CMK (cell line): ENCODE data around the gene NDST4.

Experiments used
- DNase-seq: peaks from one replicate; pipeline ENCODE4 v3.0.0-alpha.2; 2010; ENCODE audit warnings: low read depth

NDST4 gene

DNA sequence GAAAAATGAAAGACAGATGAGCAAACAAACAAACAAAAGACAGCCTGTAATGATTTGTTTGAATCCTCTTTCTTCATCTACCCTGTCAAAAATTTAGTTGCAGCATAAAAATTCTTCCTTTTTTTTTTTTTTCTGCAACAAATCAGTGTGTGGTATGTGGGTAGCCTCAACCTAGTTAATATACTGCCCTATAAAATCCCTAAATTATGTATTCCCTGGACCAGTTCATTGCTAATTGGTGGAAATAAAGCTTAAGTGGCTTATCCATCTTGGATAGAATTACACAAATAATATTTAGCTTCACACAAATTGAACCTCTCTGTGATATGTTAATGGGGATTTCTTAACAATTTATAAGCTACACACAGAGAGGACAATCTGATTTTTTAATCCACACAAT lies 208.4 kb downstream of the NDST4 start:
- DNase-seq, result no peak

DNA sequence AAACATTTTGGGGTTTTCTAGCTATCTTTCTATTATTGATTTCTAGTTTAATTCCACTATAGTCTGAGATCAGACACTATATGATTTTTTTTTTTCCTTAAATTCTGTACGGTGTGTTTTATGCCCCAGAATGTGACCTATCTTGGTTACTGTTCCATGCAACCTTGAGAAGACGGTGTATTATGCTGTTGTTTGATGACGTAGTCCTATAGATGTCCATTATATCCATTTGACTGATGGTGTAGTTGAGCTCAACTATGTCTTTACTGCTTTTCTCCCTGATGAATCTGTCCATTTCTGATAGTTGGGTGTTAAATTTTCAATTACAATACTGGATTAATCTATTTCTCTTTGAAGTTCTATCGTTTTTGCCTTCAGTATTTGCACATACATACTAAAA lies 212.5 kb downstream of the NDST4 start:
- no peak for DNase-seq

DNA sequence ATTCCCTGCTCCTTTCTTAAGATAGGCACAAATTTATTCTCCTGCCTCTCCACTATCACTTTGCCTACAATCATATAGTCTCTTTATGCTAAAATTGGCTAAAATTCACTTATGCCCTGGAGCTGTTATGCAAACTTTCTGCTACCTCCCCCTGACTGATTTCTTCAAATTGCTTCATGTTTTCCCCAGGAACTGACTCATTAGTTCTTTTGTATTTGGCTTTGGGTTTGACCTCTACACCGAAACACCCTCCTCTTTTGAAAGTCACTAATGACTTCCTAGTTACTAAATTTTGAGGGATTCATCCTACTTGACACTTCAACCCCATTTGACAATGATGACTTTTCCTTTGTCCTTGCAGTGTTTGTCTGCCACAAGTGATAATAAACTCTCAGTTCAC lies 222.6 kb downstream of the NDST4 start:
- no peak for DNase-seq

DNA sequence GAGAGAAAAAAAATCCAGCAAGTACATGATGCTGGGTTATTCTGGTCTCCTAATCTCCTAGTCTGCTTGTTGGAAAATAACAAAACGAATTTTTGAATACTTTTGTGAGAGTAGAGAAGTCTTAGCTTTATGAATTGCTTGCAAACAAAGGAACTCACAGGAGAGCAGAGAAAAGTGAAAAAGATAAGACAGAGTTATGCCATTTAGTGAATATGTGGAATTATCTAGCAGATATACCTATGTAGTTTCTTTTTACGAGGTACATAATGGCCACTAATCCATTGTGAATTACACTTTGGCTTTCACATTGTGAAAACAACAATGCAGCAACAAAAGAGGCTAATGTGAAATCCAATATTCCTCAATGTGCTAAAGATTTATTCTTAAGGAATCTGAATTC lies 226.7 kb downstream of the NDST4 start:
- DNase-seq, result no peak

DNA sequence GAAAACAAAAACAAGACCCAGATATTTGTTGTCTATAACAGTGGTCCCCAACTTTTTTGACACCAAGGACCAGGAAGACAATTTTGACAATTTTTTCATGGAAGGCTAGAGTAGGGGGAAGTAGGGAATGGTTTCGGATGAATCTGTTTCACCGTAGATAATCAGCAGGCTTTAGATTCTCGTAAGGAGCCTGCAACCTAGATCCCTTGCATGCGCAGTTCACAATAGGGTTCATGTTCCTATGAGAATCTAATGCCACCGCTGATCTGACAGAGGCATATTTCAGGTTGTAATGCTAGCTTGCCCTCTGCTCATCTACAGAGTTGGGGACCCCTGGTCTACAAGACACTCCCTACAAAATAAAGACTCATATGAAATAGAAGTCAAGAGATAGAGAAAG lies 229.8 kb downstream of the NDST4 start:
- DNase-seq, result no peak

DNA sequence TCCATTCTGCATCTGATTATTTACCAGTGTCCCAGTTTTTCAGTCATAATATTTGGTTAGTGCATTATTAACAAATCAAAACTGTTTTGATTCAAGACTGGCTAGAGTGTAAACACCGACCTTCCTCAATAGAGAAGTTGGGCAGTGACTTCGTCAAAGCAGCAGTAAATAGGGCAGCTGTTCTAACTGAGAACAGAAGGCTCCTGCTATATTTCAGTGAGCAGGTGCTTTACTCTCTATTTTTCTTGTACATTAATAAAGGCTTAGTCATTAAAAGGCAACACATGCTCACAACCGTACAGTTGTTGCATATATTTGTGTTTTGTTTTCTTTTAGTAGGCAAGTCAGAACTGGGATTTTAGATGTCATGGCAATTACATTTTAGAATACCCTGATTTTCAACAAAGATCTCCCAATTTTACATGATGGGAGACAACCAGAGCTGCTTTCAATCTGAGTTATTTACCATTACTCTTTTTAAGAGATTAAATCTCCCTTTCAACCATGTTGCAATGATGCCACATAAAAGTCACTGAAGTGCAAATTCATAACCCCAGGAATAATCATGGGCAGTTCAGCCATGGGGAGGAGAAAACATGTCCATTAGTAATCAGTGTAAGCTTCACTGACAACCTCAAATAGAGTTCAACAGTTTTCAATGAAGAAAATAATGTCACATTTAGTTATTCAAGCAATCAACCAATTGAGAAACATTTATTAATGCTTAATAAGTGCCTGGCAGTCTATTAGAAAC lies 233.3 kb downstream of the NDST4 start:
- DNase-seq, result no peak

DNA sequence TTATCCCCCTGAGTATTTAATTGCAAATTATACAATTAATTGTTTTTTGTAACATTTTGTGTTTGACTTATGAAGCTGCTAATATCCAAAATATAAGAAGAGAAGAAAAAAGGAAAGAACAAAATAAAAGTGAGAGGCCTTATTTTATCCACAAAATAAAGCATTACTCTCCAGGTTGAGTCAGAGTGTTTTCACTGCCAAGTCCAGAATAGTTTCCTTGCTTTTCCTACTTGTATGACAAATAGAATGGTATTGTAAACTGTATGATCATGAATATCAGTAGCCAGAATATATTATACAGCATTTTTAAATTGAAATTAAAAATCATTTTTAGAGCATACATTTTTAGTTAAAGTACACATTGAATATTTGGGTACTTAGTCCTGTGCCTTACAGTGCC lies 237.8 kb downstream of the NDST4 start:
- DNase-seq, result no peak

DNA sequence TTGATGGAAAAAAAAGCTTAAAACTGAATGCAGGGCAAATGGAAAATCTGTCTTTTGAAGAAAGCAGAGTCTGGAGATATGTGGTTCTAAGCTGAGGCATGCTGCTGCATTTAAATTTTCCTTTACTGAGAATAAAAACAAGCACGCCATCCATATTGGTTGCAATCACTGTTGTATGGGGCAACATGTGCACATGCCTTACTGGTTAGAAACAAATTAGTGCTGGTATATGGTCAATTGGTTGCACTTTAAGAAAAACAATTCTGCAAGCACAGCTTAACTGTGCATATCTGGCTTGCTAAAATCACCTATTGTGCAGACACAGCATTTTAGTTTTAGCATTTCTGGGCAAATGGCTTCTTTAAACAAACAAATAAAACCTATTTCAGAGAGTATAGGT lies 239.1 kb downstream of the NDST4 start:
- no peak for DNase-seq

DNA sequence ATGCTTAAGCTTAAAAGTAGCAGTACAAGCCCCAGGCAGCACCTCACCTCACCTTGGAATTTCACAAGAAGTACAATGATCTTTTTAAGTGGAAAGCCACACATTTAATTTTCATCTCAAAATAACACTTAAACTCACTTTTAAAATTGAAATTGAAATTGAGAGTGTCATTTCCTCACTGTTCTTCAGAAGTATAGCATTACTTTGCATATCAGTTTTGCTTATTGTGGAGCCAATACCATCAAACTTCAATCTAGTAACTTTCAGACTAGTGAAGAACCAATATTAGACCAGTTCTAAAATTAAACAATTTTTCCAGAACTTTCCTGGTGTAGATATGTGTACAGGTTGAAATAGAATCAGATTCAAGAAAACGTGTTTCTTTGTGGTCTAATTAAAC lies 242.4 kb downstream of the NDST4 start:
- DNase-seq, result no peak

DNA sequence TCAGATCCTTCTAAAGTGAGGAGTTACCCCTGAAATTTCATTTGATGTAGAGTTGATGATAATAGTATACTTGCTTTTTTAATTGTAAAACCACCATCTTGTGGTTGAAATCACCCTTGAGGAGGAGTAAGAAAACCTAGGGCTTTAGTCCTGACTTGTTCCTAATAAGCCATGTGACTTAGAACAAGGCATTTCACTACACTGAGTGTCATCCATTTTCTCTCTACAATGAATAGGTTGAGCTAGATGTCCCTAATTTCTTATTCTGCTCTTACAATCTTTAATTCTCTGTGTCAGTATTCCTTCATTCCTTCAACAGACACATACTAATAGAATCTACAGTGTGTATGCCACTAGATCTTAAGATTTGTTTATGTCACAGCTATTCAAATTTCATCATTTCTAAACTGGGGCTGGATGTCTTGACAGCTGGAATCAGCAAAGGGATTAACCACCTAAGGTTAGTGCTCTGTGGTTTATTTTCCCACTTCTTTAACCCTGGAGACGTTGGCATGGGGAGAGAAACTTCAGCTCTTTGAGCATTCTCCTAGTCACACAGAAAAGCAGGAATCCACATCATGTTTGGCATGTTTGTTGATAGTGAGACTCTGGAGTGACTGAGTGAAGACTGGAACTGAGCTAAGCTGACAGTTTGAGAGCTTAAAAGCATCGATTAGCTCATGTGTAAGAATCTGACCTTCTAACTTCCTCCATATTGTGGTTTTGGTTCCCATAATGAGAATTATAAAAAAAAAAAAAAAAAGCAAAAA lies 246.3 kb downstream of the NDST4 start:
- DNase-seq, result no peak

DNA sequence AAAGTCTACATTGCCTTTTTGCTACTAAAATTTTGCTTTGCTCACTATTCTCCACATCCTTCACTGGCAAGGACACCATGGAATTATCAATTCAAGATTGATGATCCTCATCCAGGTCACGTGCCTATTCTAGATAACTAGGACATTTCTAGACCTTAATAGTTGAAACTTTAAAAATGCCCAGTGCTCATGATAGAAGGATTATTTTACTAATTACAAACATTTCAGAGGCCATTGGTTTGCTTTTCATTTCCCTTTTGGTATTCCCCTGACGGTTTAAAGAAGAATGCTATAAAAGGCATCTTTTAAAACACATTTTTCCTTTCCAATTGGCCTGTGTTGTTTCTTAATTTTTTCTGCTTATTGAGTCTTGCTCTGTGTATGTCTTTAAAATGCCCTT lies 249.4 kb downstream of the NDST4 start:
- DNase-seq, result no peak

DNA sequence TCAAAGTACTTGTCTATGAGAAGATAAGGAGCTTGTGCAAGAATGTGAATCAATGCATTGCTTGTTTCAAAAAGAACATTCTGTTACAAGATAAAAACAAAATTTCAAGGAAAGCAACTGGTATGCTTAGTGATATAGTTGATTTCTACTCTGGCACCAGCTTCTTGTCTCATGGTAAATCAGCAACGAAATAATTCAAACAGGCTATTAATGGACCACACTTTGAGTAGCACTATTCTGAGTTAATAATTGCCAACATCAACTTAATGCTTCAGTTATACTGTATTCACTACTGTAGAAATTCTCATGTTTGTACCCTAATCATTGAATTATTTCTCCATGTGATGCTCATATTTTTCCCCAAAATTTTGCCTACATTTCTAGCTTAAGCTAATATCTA lies 252.6 kb downstream of the NDST4 start:
- no peak for DNase-seq

DNA sequence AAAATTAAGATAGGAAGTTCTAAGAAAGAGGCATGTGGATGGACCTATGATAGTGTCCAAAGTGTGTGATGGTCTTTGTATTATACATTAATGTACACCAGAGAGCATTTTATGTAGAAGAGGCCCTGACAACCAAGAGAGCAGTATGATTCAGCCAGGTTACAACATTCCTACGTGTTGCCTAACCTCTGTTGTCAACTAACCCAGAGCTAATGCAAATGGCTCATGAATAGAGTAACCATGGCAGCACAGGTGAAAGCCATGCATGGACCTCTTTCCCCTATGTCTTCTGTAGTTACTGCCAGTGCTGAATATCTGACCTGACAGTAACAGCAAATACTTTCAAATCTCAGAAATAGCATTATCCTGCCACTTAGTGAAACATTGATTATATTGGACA lies 255.6 kb downstream of the NDST4 start:
- no peak for DNase-seq

DNA sequence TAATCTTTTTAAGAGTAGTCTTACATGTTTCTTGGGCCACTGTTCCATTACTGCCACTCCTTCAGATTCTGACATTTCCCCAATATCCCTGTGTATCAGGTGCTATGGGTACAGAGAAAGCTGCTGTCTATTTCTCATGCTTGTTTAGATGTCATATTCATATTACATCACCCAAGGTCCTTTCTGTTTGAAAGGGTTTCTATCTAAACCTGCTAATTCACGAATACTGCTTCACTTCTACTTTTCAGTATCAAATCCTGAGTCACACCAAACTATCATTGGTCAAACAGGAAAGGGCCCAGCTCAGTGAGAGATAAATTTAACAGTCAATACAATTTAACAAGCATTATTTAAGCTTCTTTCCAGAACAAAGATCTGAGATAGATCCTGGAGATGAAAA lies 273.4 kb downstream of the NDST4 start:
- no peak for DNase-seq

DNA sequence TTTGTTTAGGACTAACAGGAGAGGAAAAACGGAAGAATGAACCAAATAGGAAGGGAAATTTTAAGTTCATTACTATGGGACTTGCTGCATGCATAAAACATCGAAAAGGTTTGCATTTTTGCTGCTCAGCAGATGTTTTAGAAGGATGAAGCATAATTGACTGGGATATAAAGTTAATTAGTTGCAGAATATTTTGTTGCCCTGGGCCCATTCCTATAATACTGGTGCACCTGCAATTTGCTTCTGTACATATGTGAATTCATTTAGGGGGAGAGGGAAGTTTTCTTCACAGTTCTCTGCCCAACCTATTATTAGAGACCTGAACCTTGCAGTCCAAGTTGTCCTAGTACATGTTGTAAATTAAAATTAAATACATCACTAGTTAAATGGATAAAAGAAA lies 282.8 kb downstream of the NDST4 start:
- no peak for DNase-seq

DNA sequence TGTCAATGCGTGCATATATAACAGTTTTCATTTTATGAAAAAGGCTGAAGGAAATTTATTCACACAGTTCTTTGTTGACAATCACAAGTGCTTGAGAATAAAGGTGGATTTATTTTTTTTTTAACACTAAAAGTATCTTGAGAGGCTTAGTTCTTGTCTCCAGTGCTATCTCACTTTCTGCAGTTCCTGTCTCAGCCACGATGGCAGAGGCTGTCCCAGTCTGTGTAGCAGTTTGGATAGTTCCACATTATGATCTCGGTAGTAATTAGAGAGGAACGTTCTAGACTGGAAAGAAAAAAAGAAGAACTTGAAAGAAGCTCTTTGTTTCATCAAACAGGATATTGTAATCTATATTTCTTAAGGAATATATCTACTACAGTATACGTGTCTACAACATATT lies 285.8 kb downstream of the NDST4 start:
- no peak for DNase-seq

DNA sequence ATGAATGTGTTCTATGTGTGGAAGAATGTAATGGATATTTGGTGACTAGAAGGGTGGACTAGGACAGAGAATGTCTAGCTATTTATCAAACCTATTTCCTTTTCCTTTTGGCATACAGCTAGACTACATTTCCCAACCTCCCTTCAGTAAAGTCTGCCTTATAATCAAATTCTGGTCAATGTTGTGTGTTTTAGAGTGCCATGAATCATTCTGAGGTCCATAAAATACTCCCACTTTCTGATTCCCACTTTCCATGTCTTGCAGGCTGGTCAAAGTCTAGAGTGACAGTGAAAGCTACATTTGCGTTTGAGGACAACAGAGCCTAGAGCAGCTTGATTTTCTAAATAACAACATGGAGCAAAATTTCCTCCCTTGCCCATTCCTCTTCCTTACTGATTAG lies 297.7 kb downstream of the NDST4 start:
- no peak for DNase-seq

DNA sequence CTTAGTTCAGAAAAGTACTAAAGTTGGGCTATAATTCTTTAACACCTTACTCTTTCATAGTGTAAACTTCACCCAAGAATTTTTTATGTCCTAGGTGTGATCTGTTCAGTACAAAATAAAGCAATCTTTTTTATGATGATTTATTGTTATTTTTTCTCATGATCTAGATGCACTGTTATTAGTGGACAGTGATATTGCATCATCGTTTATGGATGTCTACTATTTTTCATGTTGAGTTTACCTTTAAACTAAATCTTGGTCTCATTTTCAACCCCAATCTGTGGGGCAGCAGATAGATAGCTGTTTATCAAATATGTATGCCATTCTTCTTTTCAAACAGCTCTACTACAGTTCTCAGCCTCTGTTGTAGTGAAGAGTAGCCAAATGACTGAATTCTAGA lies 299.5 kb downstream of the NDST4 start:
- no peak for DNase-seq

DNA sequence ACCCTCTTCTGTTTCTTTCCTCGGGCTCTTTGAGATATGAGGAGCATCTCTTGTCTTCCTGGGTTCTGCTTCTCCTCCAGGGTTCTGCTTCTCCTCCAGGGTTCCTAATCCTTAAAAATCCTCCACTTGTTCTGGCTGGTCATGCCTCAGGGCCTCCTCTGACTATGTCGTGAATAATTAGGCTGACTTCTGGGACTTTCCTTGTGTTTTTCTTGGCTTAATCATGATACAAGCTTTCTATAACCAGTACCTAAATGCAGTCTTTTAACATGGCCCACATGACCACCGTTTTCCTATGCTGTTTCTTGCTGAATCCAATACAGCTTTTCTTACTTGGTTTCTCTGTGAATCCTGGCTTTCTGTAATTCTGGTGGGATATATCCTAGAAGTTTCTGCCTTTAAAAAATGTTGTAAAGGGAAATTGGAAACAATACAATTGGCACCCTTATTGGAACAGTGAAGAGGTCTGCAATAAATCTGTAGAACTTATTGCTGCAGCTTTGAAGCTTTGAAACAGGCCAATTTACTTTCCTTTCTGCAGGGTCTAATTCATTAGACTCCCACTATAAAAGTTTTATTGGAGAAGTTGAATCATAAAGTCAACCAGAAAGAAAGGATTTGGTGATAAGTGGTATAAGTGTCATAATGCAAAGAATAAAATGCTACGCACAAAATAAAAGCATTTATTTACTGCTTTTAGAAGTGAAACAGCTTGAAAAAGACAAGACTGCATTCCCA lies 301.7 kb downstream of the NDST4 start:
- no peak for DNase-seq

DNA sequence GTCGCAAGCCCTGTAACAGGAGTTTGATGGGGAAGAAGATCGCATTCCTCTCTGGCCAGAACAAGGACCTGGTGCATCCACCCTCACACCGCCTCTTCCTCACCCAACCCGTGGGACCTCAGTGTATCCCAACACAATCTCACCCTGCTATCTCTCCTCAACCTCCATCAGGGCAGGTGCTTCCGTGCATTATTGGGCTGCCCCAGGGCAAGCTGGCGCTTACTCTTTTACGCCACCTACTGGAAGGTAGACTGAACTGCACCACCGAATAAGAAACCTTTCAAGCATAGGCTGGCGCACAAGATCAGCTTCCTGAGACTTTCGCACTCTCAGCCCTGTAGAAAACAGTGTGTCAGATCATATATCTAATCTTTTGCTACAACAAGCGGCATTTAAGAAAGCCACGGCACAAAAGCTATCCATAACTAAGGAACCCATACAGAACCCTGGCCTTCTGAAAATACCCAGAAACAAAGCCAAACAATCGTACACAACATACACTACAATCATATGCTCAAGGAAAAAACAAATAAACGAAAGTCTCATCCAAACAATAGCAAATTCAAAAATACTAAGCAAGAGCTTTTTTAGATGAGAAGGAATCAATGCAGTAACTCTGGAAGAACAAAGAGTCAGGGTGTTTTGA lies 305.5 kb downstream of the NDST4 start:
- peak; percentile 9 for DNase-seq

DNA sequence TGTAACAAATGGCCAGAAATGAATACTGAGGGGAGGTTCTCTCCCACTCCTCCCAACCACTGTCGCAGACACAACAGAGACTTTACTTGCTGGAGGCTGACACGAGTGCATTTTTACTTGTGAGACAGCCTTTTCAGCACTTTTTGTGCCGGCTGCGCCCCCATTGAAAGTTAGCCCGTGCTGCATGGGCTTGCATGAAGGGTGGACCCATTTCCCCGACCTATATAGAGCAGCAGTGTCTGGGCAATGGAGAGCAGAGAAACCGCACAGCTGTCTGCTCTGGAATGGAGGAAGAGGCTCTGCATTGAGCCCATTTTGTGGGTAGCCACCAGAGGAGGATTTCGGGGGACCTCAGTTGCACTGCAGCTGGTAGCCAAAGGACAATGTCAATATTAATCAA lies 306.1 kb downstream of the NDST4 start:
- DNase-seq, result no peak

DNA sequence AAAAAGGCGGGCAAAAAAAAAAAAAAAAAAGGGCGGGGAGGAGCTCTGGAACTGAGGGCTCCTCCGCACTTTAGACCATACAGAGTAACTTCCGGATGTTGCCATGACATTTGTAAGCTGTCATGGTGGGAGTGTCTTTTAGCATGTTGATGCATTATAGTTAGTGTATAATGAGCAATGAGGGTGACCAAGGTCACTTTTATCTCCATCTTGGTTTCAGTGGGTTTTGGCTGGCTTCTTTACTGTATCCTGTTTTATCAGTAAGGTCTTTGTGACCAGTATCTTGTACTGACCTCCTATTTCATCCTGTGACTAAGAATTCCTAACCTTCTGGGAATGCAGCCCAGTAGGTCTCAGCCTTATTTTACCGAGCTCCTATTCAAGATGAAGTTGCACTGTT lies 321.4 kb downstream of the NDST4 start:
- no peak for DNase-seq

DNA sequence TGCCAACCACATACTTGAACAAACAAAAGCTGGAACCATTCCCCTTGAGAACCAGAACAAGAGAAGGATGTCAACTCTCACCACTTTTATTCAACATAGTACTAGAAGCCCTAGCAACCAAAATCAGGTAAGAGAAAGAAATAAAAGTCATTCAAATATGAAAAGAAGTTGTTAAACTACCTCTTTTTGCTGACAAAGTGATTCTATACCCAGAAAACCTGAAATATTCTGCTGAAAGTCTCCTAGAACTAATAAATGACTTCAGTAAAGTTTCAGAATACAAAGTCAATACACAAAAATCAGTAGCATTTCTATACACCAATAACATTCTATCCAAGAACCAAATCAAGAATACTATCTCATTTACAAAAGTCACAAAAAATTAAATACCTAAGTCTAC lies 327.9 kb downstream of the NDST4 start:
- no peak for DNase-seq
